Fibroblast of lung (primary cell): Measurements from ENCODE around the gene KCNJ2. TPM values are rescaled to one million over a fixed set of nuclear protein-coding genes. Genes with fewer than 3 reads are reported as not detected.

ENCODE experiments used
- DNase-seq, 2 donors: peaks; one replicate each; pipeline versions ENCODE4 v3.0.0 to v3.0.0-alpha.2; 2010; ENCODE audit warnings: low read depth in 2 of 2
- H2AFZ ChIP-seq: 2 replicates; pipeline ENCODE4 v1.5.1; 2012; ENCODE audit warnings: low read length, control low read depth, inconsistent platforms
- H3K27ac ChIP-seq: 2 replicates; pipeline ENCODE4 v1.5.1; 2011; ENCODE audit warnings: low read length, control low read depth; ENCODE audit not compliant: insufficient read depth
- H3K27me3 ChIP-seq: 2 replicates; pipeline ENCODE4 v1.5.1; 2011; ENCODE audit warnings: mild to moderate bottlenecking, low read length; ENCODE audit not compliant: control insufficient read depth, insufficient read depth
- H3K36me3 ChIP-seq: 2 replicates; pipeline ENCODE4 v1.5.1; 2011; ENCODE audit warnings: low read length; ENCODE audit not compliant: control insufficient read depth, insufficient read depth
- H3K4me1 ChIP-seq: 2 replicates; pipeline ENCODE4 v1.5.1; 2011; ENCODE audit warnings: low read length; ENCODE audit not compliant: control insufficient read depth, insufficient read depth; ENCODE audit errors: extremely low read depth
- H3K4me2 ChIP-seq: 2 replicates; pipeline ENCODE4 v1.5.1; 2011; ENCODE audit warnings: low read length, control low read depth; ENCODE audit not compliant: insufficient read depth; ENCODE audit errors: extremely low read depth
- H3K4me3 ChIP-seq, 4 experiments: fragments of 200-600 bp in 1 of 4; sonication (generic) in 1 of 4; replicated peaks in 1 of 4; 2 replicates each; pipeline ENCODE4 v1.5.1; 2011 to 2016; ENCODE audit warnings: low read length in 4 of 4, low read depth in 3 of 4, mild to moderate bottlenecking in 3 of 4, control low read depth in 2 of 4, inconsistent platforms in 1 of 4, mixed read lengths in 1 of 4; ENCODE audit not compliant: insufficient read depth in 1 of 4; ENCODE audit errors: control extremely low read depth in 1 of 4
- H3K79me2 ChIP-seq: 2 replicates; pipeline ENCODE4 v1.5.1; 2012; ENCODE audit warnings: mild to moderate bottlenecking, low read length, inconsistent platforms; ENCODE audit not compliant: control insufficient read depth, insufficient read depth
- H3K9ac ChIP-seq: 2 replicates; pipeline ENCODE4 v1.5.1; 2011; ENCODE audit warnings: mild to moderate bottlenecking, low read length, control low read depth; ENCODE audit not compliant: insufficient read depth
- H3K9me3 ChIP-seq: 2 replicates; pipeline ENCODE4 v1.5.1; 2012; ENCODE audit warnings: low read depth, low read length; ENCODE audit not compliant: control insufficient read depth, insufficient read depth
- H4K20me1 ChIP-seq: 2 replicates; pipeline ENCODE4 v1.5.1; 2011; ENCODE audit warnings: low read length; ENCODE audit not compliant: control insufficient read depth, insufficient read depth; ENCODE audit errors: extremely low read depth
- CTCF ChIP-seq, 2 donors: IDR thresholded peaks in 1 of 2; conservative IDR thresholded peaks in 1 of 2; 1 replicate in 1 of 2; 2 replicates in 1 of 2; pipeline ENCODE4 v1.5.1; 2011 to 2012; ENCODE audit warnings: low read length in 2 of 2, control low read depth in 1 of 2, inconsistent platforms in 1 of 2, low read depth in 1 of 2, mild to moderate bottlenecking in 1 of 2
- EZH2 ChIP-seq: IDR thresholded peaks from 2 replicates; pipeline ENCODE4 v1.5.1; 2012; ENCODE audit warnings: low read length, control low read depth, mild to moderate bottlenecking; ENCODE audit errors: missing control alignments
- polyA plus RNA-seq, 2 donors: library from polyadenylated mRNA; depleted of rRNA in 1 of 2; stranded (reverse) in 1 of 2; unstranded in 1 of 2; fragments of >200 nt; gene quantifications; 2 replicates each; pipeline ENCODE4 v1.2.1, GENCODE V29; 2011 to 2012; ENCODE audit warnings: missing spikeins in 1 of 2
- total RNA-seq: library from RNA; depleted of rRNA; stranded (reverse); fragments of >200 nt; gene quantifications from 2 replicates; pipeline ENCODE4 v1.2.1, GENCODE V29; 2014

Gene KCNJ2
- total and polyA plus RNA-seq, 2 donors (not counting 1 experiment from before 2014, with no cell fraction given): 6.6 to 48.1 TPM

- Histone ChIP-seq H3K79me2 (no peaks in the 10 kb centered on the region), H3K4me2 (no peak overlapping the region), H3K36me3 (no peaks in the 10 kb centered on the region), H3K9ac (no peak overlapping the region), H3K9me3 (no peaks in the 10 kb centered on the region), H3K27ac (no peak overlapping the region), H3K27me3 (no peaks in the 10 kb centered on the region), H2AFZ (no peak overlapping the region), H3K4me1 (no peaks in the 10 kb centered on the region), H4K20me1 (no peaks in the 10 kb centered on the region), H3K4me3 (no peak overlapping the region)
- no peak for DNase-seq
- TF ChIP-seq EZH2: no peak
- no peak for TF ChIP-seq CTCF (conservative IDR thresholded peaks at IDR 0.05 in 1 of 2, IDR thresholded peaks at IDR 0.05 in 1 of 2; ENCODE audit: low read depth in 1 of 2, low read length in 2 of 2)
Observed at GRCh38 chr17:70225276-70225675, 55.9 kb downstream of the KCNJ2 start.

Other genes starting within 250 kb of the KCNJ2 start
- under 0.01 TPM in 1 of 2 replicates, not detected in the other for gene KCNJ16, start 94.3 kb upstream of the KCNJ2 start, total RNA-seq
- gene KCNJ16, start 94.3 kb upstream of the KCNJ2 start, polyA plus RNA-seq: not detected in 2 replicates